H9 (cell line): ENCODE measurements around the gene SYNPO2. TPM values are rescaled to one million over a fixed set of nuclear protein-coding genes. Genes with fewer than 3 reads are reported as not detected.

ENCODE experiments used
- DNase-seq: peaks from one replicate; pipeline ENCODE4 v3.0.0-alpha.2; 2017
- H2AFZ ChIP-seq: one replicate; pipeline ENCODE4 v1.6.1; 2013; ENCODE audit warnings: mild to moderate bottlenecking, low read length, control low read depth, moderate library complexity
- H2AK5ac ChIP-seq: 2 replicates; pipeline ENCODE4 v1.6.1; 2013; ENCODE audit warnings: low read length, control low read depth, mixed read lengths; ENCODE audit not compliant: insufficient read length
- H2BK120ac ChIP-seq: one replicate; pipeline ENCODE4 v1.6.1; 2013; ENCODE audit warnings: low read depth, mild to moderate bottlenecking, low read length, control low read depth, inconsistent platforms; ENCODE audit not compliant: poor library complexity, severe bottlenecking
- H2BK12ac ChIP-seq: 2 replicates; pipeline ENCODE4 v1.6.1; 2013; ENCODE audit warnings: low read length, control low read depth, mixed read lengths, low read depth; ENCODE audit not compliant: insufficient read length
- H2BK15ac ChIP-seq: 2 replicates; pipeline ENCODE4 v1.6.1; 2013; ENCODE audit warnings: low read depth, low read length, control low read depth
- H2BK20ac ChIP-seq: one replicate; pipeline ENCODE4 v1.6.1; 2013; ENCODE audit warnings: low read depth, mild to moderate bottlenecking, low read length, control low read depth, inconsistent platforms; ENCODE audit not compliant: poor library complexity, severe bottlenecking
- H2BK5ac ChIP-seq: 2 replicates; pipeline ENCODE4 v1.6.1; 2013; ENCODE audit warnings: low read length, control low read depth, mixed read lengths; ENCODE audit not compliant: insufficient read length
- H3K14ac ChIP-seq: 2 replicates; pipeline ENCODE4 v1.6.1; 2013; ENCODE audit warnings: low read length, control low read depth; ENCODE audit not compliant: insufficient read depth
- H3K18ac ChIP-seq: 2 replicates; pipeline ENCODE4 v1.6.1; 2013; ENCODE audit warnings: low read depth, mild to moderate bottlenecking, mixed read lengths, low read length, control low read depth; ENCODE audit not compliant: insufficient read length
- H3K23ac ChIP-seq: 2 replicates; pipeline ENCODE4 v1.6.1; 2013; ENCODE audit warnings: low read length, control low read depth, mixed read lengths, low read depth; ENCODE audit not compliant: insufficient read length
- H3K23me2 ChIP-seq: 2 replicates; pipeline ENCODE4 v1.6.1; 2013; ENCODE audit warnings: low read depth, mild to moderate bottlenecking, mixed read lengths, low read length, control low read depth; ENCODE audit not compliant: insufficient read length, poor library complexity, severe bottlenecking
- H3K27ac ChIP-seq: 2 replicates; pipeline ENCODE4 v1.5.1; 2013; ENCODE audit warnings: low read length, control low read depth, mixed read lengths, low read depth; ENCODE audit not compliant: insufficient read length
- H3K27me3 ChIP-seq: 2 replicates; pipeline ENCODE4 v1.6.1; 2013; ENCODE audit warnings: low read length, control low read depth, inconsistent platforms; ENCODE audit not compliant: insufficient read depth
- H3K4ac ChIP-seq: 2 replicates; pipeline ENCODE4 v1.6.1; 2013; ENCODE audit warnings: low read depth, mild to moderate bottlenecking, control low read depth, inconsistent platforms, low read length, moderate library complexity
- H3K4me1 ChIP-seq: 2 replicates; pipeline ENCODE4 v1.6.1; 2013; ENCODE audit warnings: low read length, control low read depth, inconsistent platforms; ENCODE audit not compliant: insufficient read depth
- H3K4me2 ChIP-seq: 2 replicates; pipeline ENCODE4 v1.6.1; 2013; ENCODE audit warnings: low read length, control low read depth, mixed read lengths; ENCODE audit not compliant: insufficient read length, insufficient read depth
- H3K56ac ChIP-seq: 2 replicates; pipeline ENCODE4 v1.6.1; 2013; ENCODE audit warnings: low read depth, mild to moderate bottlenecking, mixed read lengths, low read length, control low read depth; ENCODE audit not compliant: insufficient read length
- H3K79me1 ChIP-seq: 2 replicates; pipeline ENCODE4 v1.6.1; 2013; ENCODE audit warnings: low read depth, mild to moderate bottlenecking, moderate library complexity, low read length, control low read depth, inconsistent platforms; ENCODE audit not compliant: insufficient read depth, poor library complexity, severe bottlenecking
- H3K79me2 ChIP-seq: 2 replicates; pipeline ENCODE4 v1.6.1; 2013; ENCODE audit warnings: low read length, control low read depth, inconsistent platforms; ENCODE audit not compliant: insufficient read depth
- H3K9ac ChIP-seq: 2 replicates; pipeline ENCODE4 v1.6.1; 2013; ENCODE audit warnings: low read length, control low read depth, mixed read lengths; ENCODE audit not compliant: insufficient read length; ENCODE audit errors: extremely low read depth
- H3K9me3 ChIP-seq: one replicate; pipeline ENCODE4 v1.6.1; 2013; ENCODE audit warnings: low read depth, low read length, inconsistent platforms; ENCODE audit not compliant: control insufficient read depth
- H3T11ph ChIP-seq: one replicate; pipeline ENCODE4 v1.6.1; 2013; ENCODE audit warnings: mild to moderate bottlenecking, low read length, control low read depth, inconsistent platforms
- H4K20me1 ChIP-seq: one replicate; pipeline ENCODE4 v1.6.1; 2013; ENCODE audit not compliant: control insufficient read depth, insufficient read length, insufficient read depth
- H4K5ac ChIP-seq: 2 replicates; pipeline ENCODE4 v1.6.1; 2013; ENCODE audit warnings: low read depth, mild to moderate bottlenecking, mixed read lengths, low read length, control low read depth; ENCODE audit not compliant: insufficient read length
- H4K8ac ChIP-seq: replicated peaks from 2 replicates; pipeline ENCODE4 v1.6.1; 2013; ENCODE audit warnings: low read length, control low read depth, mixed read lengths, low read depth; ENCODE audit not compliant: insufficient read length
- H4K91ac ChIP-seq: 2 replicates; pipeline ENCODE4 v1.6.1; 2013; ENCODE audit warnings: low read depth, mild to moderate bottlenecking, moderate library complexity, mixed read lengths, low read length, control low read depth; ENCODE audit not compliant: insufficient read length
- H3K27ac Mint-ChIP-seq, 3 experiments: 2 replicates in 2 of 3; 3 replicates in 1 of 3; pipeline ENCODE4 v1.8.0; 2020 to 2021; ENCODE audit warnings: mixed read lengths in 3 of 3, mild to moderate bottlenecking in 1 of 3, moderate library complexity in 1 of 3
- H3K27me3 Mint-ChIP-seq: 2 replicates; pipeline ENCODE4 v1.8.0; 2021; ENCODE audit warnings: low read depth, mild to moderate bottlenecking, moderate library complexity, mixed read lengths
- H3K36me3 Mint-ChIP-seq, 3 experiments: 2 replicates in 2 of 3; 3 replicates in 1 of 3; pipeline ENCODE4 v1.8.0; 2020 to 2021; ENCODE audit warnings: low read depth in 3 of 3, mixed read lengths in 3 of 3; ENCODE audit not compliant: insufficient read depth in 1 of 3
- H3K4me1 Mint-ChIP-seq, 2 experiments: 2 replicates each; pipeline ENCODE4 v1.8.0; 2020; ENCODE audit warnings: mixed read lengths in 2 of 2
- H3K4me3 Mint-ChIP-seq, 2 experiments: 2 replicates in 1 of 2; 3 replicates in 1 of 2; pipeline ENCODE4 v1.8.0; 2020 to 2021; ENCODE audit warnings: mild to moderate bottlenecking in 2 of 2, mixed read lengths in 2 of 2, moderate library complexity in 1 of 2
- H3K9me3 Mint-ChIP-seq, 2 experiments: 2 replicates in 1 of 2; 3 replicates in 1 of 2; pipeline ENCODE4 v1.8.0; 2020; ENCODE audit warnings: mild to moderate bottlenecking in 2 of 2, mixed read lengths in 2 of 2, moderate library complexity in 1 of 2
- CTCF ChIP-seq: fragments of 200-600 bp; sonication (generic); conservative IDR thresholded peaks from 3 replicates; pipeline ENCODE4 v1.8.0; 2021; ENCODE audit warnings: antibody characterized with exemption, mild to moderate bottlenecking
- WGBS: extraction: QIAGEN DNeasy Blood & Tissue Kit; methylation state at CpG from one replicate; pipeline ENCODE4 v1.1.7; 2013; ENCODE audit warnings: missing lambda C conversion rate, low lambda C conversion rate, mixed read lengths; ENCODE audit not compliant: insufficient read length; ENCODE audit errors: extremely low coverage; 5-methylcytosine and 5-hydroxymethylcytosine counted together
- total RNA-seq: library from RNA; stranded (reverse); gene quantifications from 2 replicates; pipeline ENCODE4 v1.2.1, GENCODE V29; 2021

Gene SYNPO2
- total RNA-seq, 1 experiment from 2014 or later: 1.1 TPM

- no peak overlapping the region for H4K8ac ChIP-seq
- no peak overlapping the region for H2BK20ac ChIP-seq
- H4K91ac ChIP-seq: no peak overlapping the region
- no peak overlapping the region for H3K4ac ChIP-seq
- Mint-ChIP-seq H3K4me3 (no peak overlapping the region), H3K27me3 (no peaks in the 10 kb centered on the region), H3K4me1 (no peaks in the 10 kb centered on the region), H3K9me3 (no peaks in the 10 kb centered on the region), H3K27ac (no peak overlapping the region), H3K36me3 (no peaks in the 10 kb centered on the region; a peak in 1 of 7 replicates)
- no peak overlapping the region for H3K23ac ChIP-seq
- no peak overlapping the region for H3K4me2 ChIP-seq
- no peak overlapping the region for H2BK12ac ChIP-seq
- H3K4me1 ChIP-seq: no peaks in the 10 kb centered on the region
- no peaks in the 10 kb centered on the region for H3K79me2 ChIP-seq
- H3K79me1 ChIP-seq: no peaks in the 10 kb centered on the region
- no peak overlapping the region for H3K14ac ChIP-seq
- H3K27me3 ChIP-seq: no peaks in the 10 kb centered on the region
- H3K18ac ChIP-seq: no peak overlapping the region
- no peak overlapping the region for H2BK15ac ChIP-seq
- no peak overlapping the region for H3K56ac ChIP-seq
- H4K20me1 ChIP-seq: no peaks in the 10 kb centered on the region
- no peak overlapping the region for H3K9ac ChIP-seq
- no peak overlapping the region for H3T11ph ChIP-seq
- TF ChIP-seq CTCF: no peak
- no peak overlapping the region for H2AFZ ChIP-seq
- H2BK5ac ChIP-seq: no peak overlapping the region
- WGBS: no CpG with 5 or more reads among the region's 2 CpGs
- H2BK120ac ChIP-seq: no peak overlapping the region
- no peak overlapping the region for H3K27ac ChIP-seq
- H3K23me2 ChIP-seq: no peaks in the 10 kb centered on the region
- no peak overlapping the region for H2AK5ac ChIP-seq
- no peaks in the 10 kb centered on the region for H3K9me3 ChIP-seq
- no peak for DNase-seq
- H4K5ac ChIP-seq: no peak overlapping the region
These were observed 28.9 kb downstream of the SYNPO2 start for GRCh38 chr4:118917582-118917981.
